ENCODE data around the gene JPT1. TPM values are rescaled to one million over a fixed set of nuclear protein-coding genes. Genes with fewer than 3 reads are reported as not detected.

Gene JPT1, protein sequence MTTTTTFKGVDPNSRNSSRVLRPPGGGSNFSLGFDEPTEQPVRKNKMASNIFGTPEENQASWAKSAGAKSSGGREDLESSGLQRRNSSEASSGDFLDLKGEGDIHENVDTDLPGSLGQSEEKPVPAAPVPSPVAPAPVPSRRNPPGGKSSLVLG
- 16.0 and 107 TPM in 2 replicates for total RNA-seq (ENCODE audit: low replicate concordance)

DNA sequence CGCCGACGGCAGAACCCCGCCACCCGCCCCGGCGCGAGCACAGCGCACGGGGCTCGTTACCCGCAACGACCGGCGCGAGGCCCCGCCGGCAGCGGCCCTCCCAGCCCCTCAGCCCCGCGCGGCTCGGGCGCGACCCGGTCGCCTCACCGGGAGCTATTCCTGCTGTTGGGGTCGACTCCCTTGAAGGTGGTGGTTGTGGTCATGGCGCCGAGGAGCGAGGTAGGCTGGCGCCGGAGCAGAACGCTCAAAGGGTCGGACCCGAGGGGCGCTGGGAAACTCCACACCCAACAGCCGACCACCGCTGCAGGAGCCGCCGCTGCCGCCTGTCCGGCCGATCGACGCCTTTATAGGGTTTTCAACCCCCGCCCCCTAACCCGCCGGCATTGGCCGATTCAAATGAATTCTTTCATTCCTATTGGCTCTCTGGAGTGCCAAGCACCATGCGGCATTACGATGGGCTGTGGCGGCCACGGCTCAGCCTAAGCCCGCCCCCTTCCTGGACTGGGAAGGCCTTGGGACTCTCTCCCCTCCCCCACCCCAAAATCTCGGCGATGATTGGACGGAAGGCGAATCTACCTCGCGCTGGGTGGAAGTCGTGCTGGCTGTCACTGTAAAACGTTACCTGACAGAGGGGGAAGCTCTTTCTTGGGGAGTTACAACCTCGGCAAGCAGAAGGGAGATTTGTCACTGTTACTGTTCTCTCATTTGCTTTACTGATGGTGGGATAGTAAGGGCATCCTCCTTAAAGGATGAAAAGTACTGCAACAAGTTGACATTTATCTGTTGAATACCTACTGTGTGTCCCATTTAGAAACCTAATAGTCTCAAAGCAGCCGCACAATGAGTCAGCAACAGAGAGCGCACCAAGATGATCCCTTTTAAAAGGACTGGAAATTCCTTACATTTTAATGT is at the start of gene JPT1:
TSS of gene JPT1 (minus strand) at position 318 of the 912 bp plus-strand sequence. CDS start at position 203, 115 bp downstream.

DNA sequence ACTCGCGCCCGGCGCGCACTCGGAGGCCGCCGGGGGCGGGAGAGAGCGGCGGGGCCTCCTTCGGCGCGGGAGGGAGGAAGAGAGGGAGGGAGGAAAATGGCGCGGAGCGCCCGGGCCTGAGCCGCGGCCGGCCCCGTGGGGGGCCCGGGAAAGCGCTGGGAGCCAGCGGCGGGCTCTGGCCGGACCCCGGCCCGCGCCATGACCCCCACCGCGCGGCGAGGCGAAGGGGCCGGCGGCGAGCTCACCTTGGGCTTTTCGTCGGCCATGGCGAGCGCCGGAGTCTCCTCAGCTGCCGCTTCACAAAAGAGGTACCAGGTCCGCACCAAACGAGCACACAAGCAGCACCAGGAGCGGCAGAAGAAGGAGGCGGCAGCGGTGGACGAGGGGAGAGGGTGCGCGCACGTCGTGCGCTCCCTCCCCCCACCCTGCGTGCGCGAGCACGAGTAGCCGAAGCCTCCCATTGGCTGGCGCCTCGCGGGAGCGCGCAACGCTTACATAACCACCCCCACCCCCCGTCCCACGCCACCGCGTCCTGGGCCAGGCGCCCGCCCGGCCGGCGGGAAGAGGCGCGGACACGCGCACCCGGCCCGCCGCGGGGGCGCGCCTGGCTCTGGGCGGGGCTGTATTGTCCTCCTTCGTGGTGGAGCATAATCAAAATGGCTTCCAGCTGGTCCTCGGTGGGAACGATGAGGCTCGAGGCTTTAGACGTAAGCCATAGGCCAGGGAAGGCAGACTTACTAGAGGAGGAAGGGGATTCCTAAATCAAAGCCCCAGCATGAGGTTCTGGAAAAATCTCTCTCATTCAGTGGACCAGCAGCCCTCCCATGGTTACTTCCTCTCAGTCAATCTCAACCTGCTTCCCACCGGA is 28.5 kb upstream of the JPT1 start, which contains the start of gene SUMO2:
TSS of gene SUMO2 (minus strand) at position 391 of the 868 bp plus-strand sequence. CDS start at position 266, 125 bp downstream.

DNA sequence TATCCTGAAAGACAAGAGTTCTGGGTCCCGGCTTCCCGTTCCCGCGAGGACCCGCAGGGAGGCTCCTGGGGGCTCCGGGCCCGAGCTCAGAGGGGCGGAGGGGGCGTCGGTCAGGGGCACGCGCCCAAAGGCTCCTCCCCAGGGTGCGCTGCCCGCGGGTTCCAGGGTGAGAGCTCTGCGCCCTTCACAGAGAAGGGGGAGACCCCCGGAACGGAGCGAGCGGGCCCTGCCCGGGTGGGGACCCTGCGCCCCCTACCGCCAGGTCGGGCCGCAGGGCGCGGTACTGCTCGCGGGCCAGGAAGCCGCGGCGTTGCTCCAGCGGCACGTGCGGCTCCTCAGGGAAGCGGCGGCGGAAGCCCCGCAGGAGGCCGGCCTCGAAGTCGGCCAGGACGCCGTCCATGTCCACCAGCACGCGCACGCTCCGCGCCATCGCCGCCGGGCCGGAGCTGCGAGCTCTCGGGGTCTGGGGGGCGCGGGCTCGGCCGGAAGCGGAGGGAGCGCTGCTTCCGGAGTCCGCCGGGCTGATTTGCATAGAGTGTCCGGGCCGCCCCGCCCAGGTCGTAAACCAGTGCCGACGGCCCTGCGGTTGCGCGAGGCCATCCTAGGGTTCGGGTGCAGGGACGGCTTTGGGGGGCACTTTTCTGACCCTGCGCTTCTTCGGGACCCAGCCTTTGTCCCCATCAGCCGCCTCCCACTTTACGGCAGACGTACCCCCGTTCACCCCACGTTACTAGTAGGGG is 22.9 kb downstream of the JPT1 start, which contains the start of gene NT5C:
TSS of gene NT5C (minus strand) at position 465 of the 740 bp plus-strand sequence. CDS start at position 430, 35 bp downstream.

DNA sequence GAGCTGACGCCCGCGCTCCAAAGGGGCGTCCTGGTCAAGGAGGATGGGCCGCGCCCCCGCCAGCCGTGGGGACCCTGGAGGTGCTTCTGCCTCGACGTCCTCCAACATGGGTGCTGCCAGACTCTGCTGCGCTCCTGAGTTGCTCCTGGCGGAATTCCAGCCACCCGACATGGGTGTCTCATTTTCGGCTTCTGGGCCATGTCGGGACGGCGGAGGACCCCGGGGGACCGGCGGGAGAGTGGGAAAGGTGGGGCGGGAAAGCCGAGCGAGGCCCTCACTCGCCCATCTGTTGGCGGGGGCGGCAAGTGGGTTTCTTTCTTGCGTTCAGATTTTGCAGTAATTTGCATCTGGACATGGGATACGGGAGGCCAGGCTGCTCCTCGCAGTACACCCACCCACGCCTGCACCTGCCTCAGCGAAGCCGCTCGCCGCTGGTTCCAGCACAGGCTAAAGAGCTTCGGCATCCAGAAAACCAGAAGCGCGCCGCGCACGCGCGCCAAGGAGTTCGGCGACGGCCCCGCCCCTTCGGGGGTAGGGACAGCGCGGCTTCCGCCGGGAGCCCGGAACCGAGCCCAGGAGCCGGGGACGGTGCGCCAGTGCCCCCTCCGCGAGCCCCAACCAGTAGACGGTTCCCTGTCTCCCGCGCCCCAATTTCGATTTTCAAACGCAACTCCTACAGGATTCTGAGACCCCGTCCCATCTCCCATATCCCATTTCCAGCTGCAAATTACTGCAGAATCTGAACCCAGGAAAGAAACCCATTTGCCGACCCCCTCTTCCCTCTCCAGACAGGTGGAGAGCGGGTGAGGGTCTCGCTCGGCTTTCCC is 44.7 kb downstream of the JPT1 start, which contains the start of gene ARMC7:
TSS of gene ARMC7 (plus strand) at position 563 of the 827 bp plus-strand sequence. CDS start 320 bp downstream, outside the sequence.

DNA sequence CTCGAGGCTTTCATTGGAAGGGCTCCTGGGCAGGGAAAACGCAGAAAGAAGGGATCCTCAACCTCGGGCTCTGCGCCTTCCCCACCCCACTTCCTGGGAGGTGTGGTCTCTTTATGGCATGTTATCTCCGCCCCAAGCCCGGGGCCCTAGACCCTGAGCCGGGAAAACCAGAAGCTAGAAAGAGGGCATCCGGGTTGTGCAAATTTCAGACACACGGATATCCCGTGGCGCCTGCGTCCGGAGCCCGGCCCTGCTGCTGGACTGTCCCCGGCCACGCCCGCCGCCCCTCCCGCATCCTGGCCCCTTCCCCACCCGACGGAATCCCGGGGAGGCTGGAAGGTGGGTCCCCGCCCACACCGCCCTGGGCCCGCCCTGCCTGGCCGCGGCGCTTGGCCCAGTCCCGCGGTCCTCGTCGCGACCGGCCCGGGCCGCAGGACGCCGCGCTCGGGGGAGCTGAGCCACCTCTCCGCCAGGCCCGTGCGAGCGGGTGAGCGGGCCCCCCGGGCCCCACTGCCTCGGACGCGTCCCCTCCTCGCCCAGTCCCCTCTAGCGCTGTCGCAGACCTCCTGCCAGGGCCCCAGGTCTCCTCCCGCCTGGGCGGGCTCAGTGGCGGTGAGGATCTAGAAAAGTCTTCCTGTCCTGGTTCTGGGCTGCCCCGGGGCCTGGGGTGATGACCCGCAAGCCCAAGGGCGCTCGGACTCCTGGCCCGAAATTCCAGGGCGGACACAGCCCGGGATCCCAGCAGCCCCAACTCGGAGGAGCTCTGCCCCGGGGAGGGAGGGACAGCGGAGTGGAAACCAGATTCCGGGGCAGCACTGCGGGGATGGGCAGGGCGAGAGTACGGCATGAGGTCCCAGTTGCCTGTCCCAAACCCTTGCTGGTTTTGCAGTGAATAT is 66.5 kb downstream of the JPT1 start, which contains the start of gene SLC16A5:
TSS of gene SLC16A5 (plus strand) at position 397 of the 896 bp plus-strand sequence. CDS start 5,683 bp downstream, outside the sequence.

Other genes starting within 250 kb of the JPT1 start
- not detected in 2 replicates for gene USH1G, start 231.3 kb downstream of the JPT1 start, total RNA-seq (ENCODE audit: low replicate concordance)
- not detected in 2 replicates for gene OTOP2, start 230.2 kb downstream of the JPT1 start, total RNA-seq (ENCODE audit: low replicate concordance)
- not detected in 2 replicates for gene OTOP3, start 218.6 kb downstream of the JPT1 start, total RNA-seq (ENCODE audit: low replicate concordance)
- gene HID1, start 181.8 kb downstream of the JPT1 start, total RNA-seq (ENCODE audit: low replicate concordance), result 0.23 and 0.90 TPM in 2 replicates
- 5.4 and 14.8 TPM in 2 replicates for gene CDR2L, start 166.9 kb downstream of the JPT1 start, total RNA-seq (ENCODE audit: low replicate concordance)
- 17.1 and 27.8 TPM in 2 replicates for gene MRPL58, start 141.8 kb downstream of the JPT1 start, total RNA-seq (ENCODE audit: low replicate concordance)
- gene ATP5PD, start 107.5 kb downstream of the JPT1 start, total RNA-seq (ENCODE audit: low replicate concordance), result 236 and 296 TPM in 2 replicates
- gene KCTD2, start 107.3 kb downstream of the JPT1 start, total RNA-seq (ENCODE audit: low replicate concordance), result 10.4 and 26.4 TPM in 2 replicates
- gene SLC16A5, start 66.6 kb downstream of the JPT1 start, total RNA-seq (ENCODE audit: low replicate concordance), result 0.60 and 2.8 TPM in 2 replicates
- gene ARMC7, start 44.5 kb downstream of the JPT1 start, total RNA-seq (ENCODE audit: low replicate concordance), result 2.0 and 2.1 TPM in 2 replicates
- 20.4 and 54.6 TPM in 2 replicates for gene NT5C, start 22.8 kb downstream of the JPT1 start, total RNA-seq (ENCODE audit: low replicate concordance)
- gene SUMO2, start 28.4 kb upstream of the JPT1 start, total RNA-seq (ENCODE audit: low replicate concordance), result 148 and 219 TPM in 2 replicates
- gene NUP85, start 51.2 kb upstream of the JPT1 start, total RNA-seq (ENCODE audit: low replicate concordance), result 24.6 and 28.5 TPM in 2 replicates
- gene GGA3, start 107.1 kb upstream of the JPT1 start, total RNA-seq (ENCODE audit: low replicate concordance), result 10.5 and 18.5 TPM in 2 replicates
- gene MRPS7, start 107.4 kb upstream of the JPT1 start, total RNA-seq (ENCODE audit: low replicate concordance), result 34.2 and 58.6 TPM in 2 replicates
- 7.1 and 10.4 TPM in 2 replicates for gene MIF4GD, start 116.7 kb upstream of the JPT1 start, total RNA-seq (ENCODE audit: low replicate concordance)
- 4.9 and 5.4 TPM in 2 replicates for gene SLC25A19, start 134.9 kb upstream of the JPT1 start, total RNA-seq (ENCODE audit: low replicate concordance)

Data from smooth muscle cell of the coronary artery (primary cell).